A673 (cell line): ENCODE results near the gene EMX1.

Experiments used
- CTCF ChIP-seq: fragments of 300-800, 200-600 bp; sonication (generic); conservative IDR thresholded peaks from 2 replicates; pipeline ENCODE4 v1.5.1; 2017; ENCODE audit warnings: low read depth, mild to moderate bottlenecking, antibody characterized with exemption, low read length, moderate library complexity, mixed read lengths
- EZH2 ChIP-seq: fragments of 200-600 bp; sonication (generic); IDR thresholded peaks from 2 replicates; pipeline ENCODE4 v1.6.1; 2017; ENCODE audit warnings: borderline replicate concordance, low read depth, mild to moderate bottlenecking, mixed read lengths, antibody characterized with exemption, low read length; ENCODE audit not compliant: poor library complexity, severe bottlenecking

GRCh38 chr2:72887740-72888437 is 29.4 kb upstream of the EMX1 start:
- peak; percentile 97 for TF ChIP-seq CTCF
- TF ChIP-seq EZH2: no peak
